Dermis lymphatic vessel endothelial cell (primary cell): ENCODE results near the gene RNF10. TPM values are rescaled to one million over a fixed set of nuclear protein-coding genes. Genes with fewer than 3 reads are reported as not detected.

Experiments
- total RNA-seq: library from RNA; depleted of rRNA; stranded (reverse); fragments of >200 nt; gene quantifications from 2 replicates; pipeline ENCODE4 v1.2.1, GENCODE V29; 2014

RNF10 gene
- total RNA-seq, result 81.7 and 97.4 TPM in 2 replicates

GRCh38 chr12:120534203-120534702 lies at the start of gene RNF10:
TSS of gene RNF10 (plus strand) at chr12:120534356. CDS start at chr12:120534812, 456 bp downstream.

GRCh38 chr12:120495731-120496412 lies 38.3 kb upstream of the RNF10 start, which contains the start of gene DYNLL1:
TSS of gene DYNLL1 (plus strand) at chr12:120496113. CDS start at chr12:120496422, 309 bp downstream.

DNA sequence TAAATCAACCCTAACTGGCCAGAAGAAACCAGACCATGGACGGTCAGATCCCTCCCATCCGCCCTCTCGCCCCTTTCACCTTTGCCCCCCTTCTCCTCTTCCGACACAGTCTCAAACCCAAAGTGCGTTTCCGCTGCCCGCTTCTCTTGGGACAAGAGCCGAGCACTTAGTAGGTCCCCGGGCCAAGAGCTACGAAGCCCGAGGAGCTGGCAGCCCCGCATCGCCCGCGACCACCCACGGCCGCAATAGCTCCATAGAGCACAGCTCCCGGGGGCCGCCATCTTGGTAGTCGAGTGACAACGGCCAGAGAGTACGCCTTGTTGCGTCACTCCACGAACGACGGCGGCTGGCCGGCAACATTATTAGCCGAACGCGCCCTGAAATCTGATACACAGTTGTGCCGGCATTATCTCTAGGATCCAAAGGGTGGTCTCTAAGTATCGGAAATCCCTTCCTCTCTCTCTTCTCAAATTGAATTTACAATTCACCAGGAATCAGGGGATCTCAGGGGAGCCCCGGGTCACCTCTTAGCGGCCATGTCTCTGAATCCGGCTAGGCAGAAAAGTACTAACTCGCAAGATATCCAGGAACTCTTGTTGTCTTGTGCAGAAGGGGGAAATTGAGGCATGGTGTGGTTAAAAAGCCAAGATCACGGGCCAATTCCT lies 5.2 kb upstream of the RNF10 start, which contains the start of gene COQ5:
COQ5 (minus strand) TSS at position 298 of the 665 bp plus-strand sequence; CDS start at position 281, 17 bp downstream.

GRCh38 chr12:120580787-120581723 lies 46.9 kb downstream of the RNF10 start, which contains the start of gene POP5:
TSS of gene POP5 (minus strand) at chr12:120581402. CDS start at chr12:120581362, 40 bp downstream.

Other genes with a start within 250 kb of the RNF10 start
- gene RNU4-2, start 242.5 kb upstream of the RNF10 start, total RNA-seq, result under 0.01 TPM in 2 replicates
- gene RNU4-1, start 241.1 kb upstream of the RNF10 start, total RNA-seq, result under 0.01 TPM in 2 replicates
- gene SIRT4, start 232.0 kb upstream of the RNF10 start, total RNA-seq, result 1.5 and 2.5 TPM in 2 replicates
- not detected in 2 replicates for gene PLA2G1B, start 206.6 kb upstream of the RNF10 start, total RNA-seq
- not detected in 2 replicates for gene MSI1, start 165.2 kb upstream of the RNF10 start, total RNA-seq
- 351 and 416 TPM in 2 replicates for gene COX6A1, start 96.2 kb upstream of the RNF10 start, total RNA-seq
- 26.9 and 38.2 TPM in 2 replicates for gene TRIAP1, start 88.0 kb upstream of the RNF10 start, total RNA-seq
- gene GATC, start 87.9 kb upstream of the RNF10 start, total RNA-seq, result 17.0 and 22.3 TPM in 2 replicates
- gene SRSF9, start 64.6 kb upstream of the RNF10 start, total RNA-seq, result 268 and 272 TPM in 2 replicates
- gene DYNLL1, start 38.2 kb upstream of the RNF10 start, total RNA-seq, result 298 and 344 TPM in 2 replicates
- 17.3 and 23.9 TPM in 2 replicates for gene COQ5, start 5.2 kb upstream of the RNF10 start, total RNA-seq
- 19.3 and 24.3 TPM in 2 replicates for gene POP5, start 47.0 kb downstream of the RNF10 start, total RNA-seq
- not detected in 2 replicates for gene CABP1, start 106.3 kb downstream of the RNF10 start, total RNA-seq
- 30.1 and 38.4 TPM in 2 replicates for gene MLEC, start 152.8 kb downstream of the RNF10 start, total RNA-seq
- gene UNC119B, start 176.1 kb downstream of the RNF10 start, total RNA-seq, result 14.3 and 18.8 TPM in 2 replicates
- gene ACADS, start 191.5 kb downstream of the RNF10 start, total RNA-seq, result 25.5 and 34.8 TPM in 2 replicates